OCI-LY3 (cell line): ENCODE results near the gene ARHGEF16.

Experiments used
- H2AFZ ChIP-seq: fragments of 200-600, 300-600 bp; shearing (Covaris generic); 2 replicates; pipeline ENCODE4 v1.6.0; 2014; ENCODE audit warnings: antibody characterized with exemption, low read depth, low read length
- H3K27ac ChIP-seq: fragments of 200-600, 300-600 bp; sonication (generic); 2 replicates; pipeline ENCODE4 v1.5.1; 2014; ENCODE audit warnings: mild to moderate bottlenecking, low read length, moderate library complexity, mixed read lengths
- H3K27me3 ChIP-seq: fragments of 200-600, 300-600 bp; sonication (generic); 2 replicates; pipeline ENCODE4 v1.6.1; 2014; ENCODE audit warnings: low read depth, low read length, mixed read lengths
- H3K36me3 ChIP-seq: fragments of 200-600, 300-600 bp; sonication (generic); replicated peaks from 2 replicates; pipeline ENCODE3; 2014; ENCODE audit warnings: low read depth, low read length, mixed read lengths
- H3K4me1 ChIP-seq: fragments of 300-600, 200-600 bp; sonication (generic); 2 replicates; pipeline ENCODE4 v1.6.1; 2014; ENCODE audit warnings: low read length, mixed read lengths
- H3K4me2 ChIP-seq: fragments of 200-600, 300-600 bp; sonication (generic); 2 replicates; pipeline ENCODE4 v1.6.1; 2014; ENCODE audit warnings: low read length, mixed read lengths
- H3K4me3 ChIP-seq: fragments of 300-600, 200-600 bp; sonication (generic); 2 replicates; pipeline ENCODE4 v1.5.1; 2014; ENCODE audit warnings: antibody characterized with exemption, mild to moderate bottlenecking, low read length, moderate library complexity
- H3K79me2 ChIP-seq: fragments of 300-600, 200-600 bp; shearing (Covaris generic); 2 replicates; pipeline ENCODE4 v1.6.1; 2014; ENCODE audit warnings: mild to moderate bottlenecking, low read length, mixed read lengths
- H3K9ac ChIP-seq: fragments of 300-600, 200-600 bp; shearing (Covaris generic); 2 replicates; pipeline ENCODE4 v1.6.0; 2014; ENCODE audit warnings: mild to moderate bottlenecking, low read length, moderate library complexity
- H3K9me3 ChIP-seq: fragments of 200-600, 300-600 bp; shearing (Covaris generic); 2 replicates; pipeline ENCODE4 v1.6.1; 2014; ENCODE audit warnings: low read length, mixed read lengths; ENCODE audit not compliant: insufficient read depth
- H4K20me1 ChIP-seq: fragments of 200-600, 300-600 bp; sonication (generic); 2 replicates; pipeline ENCODE4 v1.6.1; 2016; ENCODE audit warnings: low read length, mixed read lengths; ENCODE audit not compliant: insufficient read depth
- EZH2phosphoT487 ChIP-seq: fragments of 200-600 bp; shearing (Covaris generic); IDR thresholded peaks from 2 replicates; pipeline ENCODE4 v1.6.1; 2018; ENCODE audit warnings: antibody characterized with exemption, mixed run types, low read depth
- TF ChIP-seq, protein P1 (sequence below): fragments of 200-600, 300-600 bp; sonication (generic); IDR thresholded peaks from 2 replicates; pipeline ENCODE4 v1.5.1; 2014; ENCODE audit warnings: antibody characterized with exemption, low read length, low read depth

The ARHGEF16 gene

GRCh38 chr1:3465091-3465934 is 10.8 kb downstream of the ARHGEF16 start:
- TF ChIP-seq, protein P1, sequence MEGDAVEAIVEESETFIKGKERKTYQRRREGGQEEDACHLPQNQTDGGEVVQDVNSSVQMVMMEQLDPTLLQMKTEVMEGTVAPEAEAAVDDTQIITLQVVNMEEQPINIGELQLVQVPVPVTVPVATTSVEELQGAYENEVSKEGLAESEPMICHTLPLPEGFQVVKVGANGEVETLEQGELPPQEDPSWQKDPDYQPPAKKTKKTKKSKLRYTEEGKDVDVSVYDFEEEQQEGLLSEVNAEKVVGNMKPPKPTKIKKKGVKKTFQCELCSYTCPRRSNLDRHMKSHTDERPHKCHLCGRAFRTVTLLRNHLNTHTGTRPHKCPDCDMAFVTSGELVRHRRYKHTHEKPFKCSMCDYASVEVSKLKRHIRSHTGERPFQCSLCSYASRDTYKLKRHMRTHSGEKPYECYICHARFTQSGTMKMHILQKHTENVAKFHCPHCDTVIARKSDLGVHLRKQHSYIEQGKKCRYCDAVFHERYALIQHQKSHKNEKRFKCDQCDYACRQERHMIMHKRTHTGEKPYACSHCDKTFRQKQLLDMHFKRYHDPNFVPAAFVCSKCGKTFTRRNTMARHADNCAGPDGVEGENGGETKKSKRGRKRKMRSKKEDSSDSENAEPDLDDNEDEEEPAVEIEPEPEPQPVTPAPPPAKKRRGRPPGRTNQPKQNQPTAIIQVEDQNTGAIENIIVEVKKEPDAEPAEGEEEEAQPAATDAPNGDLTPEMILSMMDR: no peak
- TF ChIP-seq EZH2phosphoT487: no peak
- no peak overlapping the region for H3K9ac ChIP-seq
- no peak overlapping the region for H3K4me3 ChIP-seq
- H2AFZ ChIP-seq: no peak overlapping the region
- no peak overlapping the region for H3K4me2 ChIP-seq
- no peaks in the 10 kb centered on the region for H3K27me3 ChIP-seq
- no peaks in the 10 kb centered on the region for H4K20me1 ChIP-seq
- no peaks in the 10 kb centered on the region for H3K36me3 ChIP-seq
- no peak overlapping the region for H3K27ac ChIP-seq
- no peaks in the 10 kb centered on the region for H3K9me3 ChIP-seq
- H3K4me1 ChIP-seq: no peaks in the 10 kb centered on the region
- H3K79me2 ChIP-seq: no peaks in the 10 kb centered on the region

DNA sequence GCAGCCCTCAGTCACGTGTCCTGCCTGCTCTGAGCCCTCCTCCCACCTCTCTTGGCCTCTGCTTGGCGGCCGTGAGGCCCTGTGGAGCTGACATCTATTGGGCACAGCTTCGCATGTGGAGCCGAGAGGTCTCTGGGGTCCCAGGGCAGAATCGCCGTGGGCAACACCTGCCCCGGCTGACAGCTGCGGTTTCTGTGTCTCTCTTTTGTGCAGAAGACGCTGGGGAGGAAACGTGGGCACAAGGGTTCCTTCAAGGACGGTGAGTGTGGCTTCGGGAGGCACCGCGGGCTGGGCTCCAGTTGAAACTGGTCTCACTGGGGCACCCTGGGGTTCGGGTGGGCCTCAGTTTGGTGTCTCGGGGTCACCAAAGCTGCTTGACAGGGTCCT is 11.5 kb downstream of the ARHGEF16 start:
- H3K9ac ChIP-seq: no peak overlapping the region
- no peaks in the 10 kb centered on the region for H3K9me3 ChIP-seq
- no peak overlapping the region for H2AFZ ChIP-seq
- H3K79me2 ChIP-seq: no peaks in the 10 kb centered on the region
- H3K4me1 ChIP-seq: no peaks in the 10 kb centered on the region
- no peaks in the 10 kb centered on the region for H3K36me3 ChIP-seq
- H3K4me3 ChIP-seq: no peak overlapping the region
- H3K4me2 ChIP-seq: no peak overlapping the region
- no peaks in the 10 kb centered on the region for H3K27me3 ChIP-seq
- H3K27ac ChIP-seq: no peak overlapping the region
- TF ChIP-seq, protein P1: no peak
- TF ChIP-seq EZH2phosphoT487: no peak
- no peaks in the 10 kb centered on the region for H4K20me1 ChIP-seq

DNA sequence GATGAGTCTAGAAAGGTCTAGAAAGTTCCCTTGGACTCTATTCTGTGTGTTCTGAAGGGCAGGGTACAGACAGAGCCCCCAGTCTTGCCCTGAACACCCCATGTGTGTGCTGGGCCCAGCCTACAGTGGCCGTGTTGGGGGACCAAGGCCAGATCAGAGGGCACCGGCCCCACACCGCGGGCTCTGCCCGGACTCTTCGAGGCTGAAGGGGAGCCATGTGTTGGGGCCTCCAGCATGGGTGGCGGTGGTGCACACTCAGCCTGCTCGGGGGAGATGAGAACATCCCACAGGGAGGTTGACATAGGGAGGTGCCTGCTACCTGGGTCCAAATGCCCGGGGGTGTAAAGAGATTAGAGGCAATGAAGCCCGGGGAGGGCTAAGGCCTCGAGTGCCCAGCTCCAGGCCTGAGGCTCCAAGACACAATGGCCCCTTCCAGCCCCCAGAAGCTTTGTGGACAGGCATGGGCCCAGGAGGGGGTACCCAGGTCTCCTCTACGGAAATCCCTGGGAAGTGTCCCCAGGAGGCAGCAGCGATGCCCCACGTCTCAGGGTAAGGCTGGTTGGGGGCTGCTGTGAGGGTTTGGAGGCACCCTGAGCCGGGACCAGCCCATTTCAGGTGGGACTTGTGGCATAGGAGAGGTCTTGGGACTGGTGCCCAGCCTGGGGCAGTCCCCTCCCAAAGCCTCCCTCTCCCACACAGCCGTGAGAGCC is 12.1 kb downstream of the ARHGEF16 start:
- Histone ChIP-seq H3K4me1 (no peaks in the 10 kb centered on the region), H3K9me3 (no peaks in the 10 kb centered on the region), H2AFZ (no peak overlapping the region), H3K36me3 (no peaks in the 10 kb centered on the region), H3K4me2 (no peak overlapping the region), H3K4me3 (no peak overlapping the region), H3K79me2 (no peaks in the 10 kb centered on the region), H3K27me3 (no peaks in the 10 kb centered on the region), H3K9ac (no peak overlapping the region), H4K20me1 (no peaks in the 10 kb centered on the region), H3K27ac (no peak overlapping the region)
- TF ChIP-seq EZH2phosphoT487: no peak
- TF ChIP-seq, protein P1: no peak
